Lower leg skin (tissue), 4 donors: ENCODE measurements around the gene HOPX. TPM values are rescaled to one million over a fixed set of nuclear protein-coding genes. Genes with fewer than 3 reads are reported as not detected.

Experiments
- DNase-seq, 2 donors: peaks; one replicate each; pipeline ENCODE4 v3.0.0-alpha.2; 2019; ENCODE audit warnings: low spot score in 2 of 2
- H3K4me3 ChIP-seq: fragments of 200-600 bp; sonication (generic); 2 replicates; pipeline ENCODE4 v1.5.1; 2017; ENCODE audit warnings: mild to moderate bottlenecking, low read depth; ENCODE audit not compliant: poor library complexity, severe bottlenecking
- POLR2A ChIP-seq, 2 donors: fragments of 450-650 bp; IDR thresholded peaks; one replicate each; pipeline ENCODE4 v1.6.1; 2016 to 2017; ENCODE audit warnings: antibody characterized with exemption in 2 of 2, mild to moderate bottlenecking in 1 of 2, moderate library complexity in 1 of 2
- WGBS, 2 donors: methylation state at CpG; one replicate each; pipeline ENCODE4 v1.1.5; 2018; 5-methylcytosine and 5-hydroxymethylcytosine counted together
- intact Hi-C: fragments of 100-400 bp; cut with DNase I; formaldehyde crosslinking; loops from one replicate; pipeline ENCODE4 v1.15.0; 2023; ENCODE audit warnings: low total_unique reads
- total RNA-seq, 4 donors: library from RNA; depleted of rRNA; stranded (reverse); fragments of >200 nt; gene quantifications; one replicate each; pipeline ENCODE4 v1.1.0, GENCODE V29; 2016
- TF ChIP-seq, protein P1 (sequence below), 3 donors: fragments of 450-650 bp; IDR thresholded peaks; one replicate each; pipeline ENCODE4 v1.5.1; 2016; ENCODE audit warnings: antibody characterized with exemption in 3 of 3, mild to moderate bottlenecking in 3 of 3, moderate library complexity in 2 of 3

The HOPX gene
- total RNA-seq, 4 donors from 2014 or later: 1,330 to 2,611 (median 2,071) TPM

DNA sequence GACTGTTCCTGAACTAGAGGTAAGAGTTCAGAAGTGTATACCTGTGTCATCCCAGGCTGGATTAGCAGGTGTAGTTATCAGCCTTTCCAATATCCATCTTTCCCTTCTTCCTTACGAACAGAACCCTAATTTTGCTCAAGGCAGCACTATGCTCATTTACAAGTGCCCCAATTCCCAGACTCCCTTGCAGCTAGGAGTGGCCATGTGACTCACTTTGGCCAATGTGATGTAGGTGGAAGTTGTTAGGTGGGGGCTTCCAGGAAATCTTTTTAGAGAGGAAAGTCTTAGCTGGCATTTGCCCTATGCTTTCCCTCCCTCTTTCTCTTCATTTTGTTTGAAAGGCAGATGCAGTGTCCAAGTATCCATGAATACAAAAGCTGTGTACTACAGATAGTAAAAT, 34.8 kb downstream of the HOPX start:
- 94 to 97% methylated on average over 1 of the region's 1 CpG for WGBS, 2 donors
- TF ChIP-seq POLR2A (IDR thresholded peaks at IDR 0.05): no peak
- TF ChIP-seq, protein P1, sequence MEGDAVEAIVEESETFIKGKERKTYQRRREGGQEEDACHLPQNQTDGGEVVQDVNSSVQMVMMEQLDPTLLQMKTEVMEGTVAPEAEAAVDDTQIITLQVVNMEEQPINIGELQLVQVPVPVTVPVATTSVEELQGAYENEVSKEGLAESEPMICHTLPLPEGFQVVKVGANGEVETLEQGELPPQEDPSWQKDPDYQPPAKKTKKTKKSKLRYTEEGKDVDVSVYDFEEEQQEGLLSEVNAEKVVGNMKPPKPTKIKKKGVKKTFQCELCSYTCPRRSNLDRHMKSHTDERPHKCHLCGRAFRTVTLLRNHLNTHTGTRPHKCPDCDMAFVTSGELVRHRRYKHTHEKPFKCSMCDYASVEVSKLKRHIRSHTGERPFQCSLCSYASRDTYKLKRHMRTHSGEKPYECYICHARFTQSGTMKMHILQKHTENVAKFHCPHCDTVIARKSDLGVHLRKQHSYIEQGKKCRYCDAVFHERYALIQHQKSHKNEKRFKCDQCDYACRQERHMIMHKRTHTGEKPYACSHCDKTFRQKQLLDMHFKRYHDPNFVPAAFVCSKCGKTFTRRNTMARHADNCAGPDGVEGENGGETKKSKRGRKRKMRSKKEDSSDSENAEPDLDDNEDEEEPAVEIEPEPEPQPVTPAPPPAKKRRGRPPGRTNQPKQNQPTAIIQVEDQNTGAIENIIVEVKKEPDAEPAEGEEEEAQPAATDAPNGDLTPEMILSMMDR (IDR thresholded peaks at IDR 0.05): no peak
- no peak overlapping the region for H3K4me3 ChIP-seq
- intact Hi-C loops: no loop called here
- no peak for DNase-seq

DNA sequence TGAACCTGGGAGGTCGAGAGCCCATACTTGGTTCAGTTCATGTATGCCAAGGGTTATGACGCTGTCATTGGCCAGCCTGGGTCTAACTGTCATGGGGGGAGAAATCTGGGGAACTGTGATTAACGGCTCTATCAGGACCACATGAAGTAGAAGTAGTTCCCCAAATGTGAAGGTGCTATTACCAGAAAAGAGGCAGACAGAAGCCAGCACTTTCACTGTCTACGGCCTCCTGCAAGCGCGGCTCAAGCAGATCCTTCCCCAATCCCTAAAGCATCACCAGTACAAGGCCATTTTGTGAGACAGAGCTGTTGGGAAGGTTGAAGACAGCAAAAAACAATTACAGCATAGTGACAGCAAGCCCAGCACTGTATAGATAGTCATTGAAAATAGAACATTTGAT, 37.5 kb downstream of the HOPX start:
- intact Hi-C loops: no loop called here
- no peak for TF ChIP-seq POLR2A (IDR thresholded peaks at IDR 0.05)
- TF ChIP-seq, protein P1 (IDR thresholded peaks at IDR 0.05): no peak
- H3K4me3 ChIP-seq: no peak overlapping the region
- no peak for DNase-seq
- 90 to 91% methylated on average over 6 of the region's 6 CpGs for WGBS, 2 donors

DNA sequence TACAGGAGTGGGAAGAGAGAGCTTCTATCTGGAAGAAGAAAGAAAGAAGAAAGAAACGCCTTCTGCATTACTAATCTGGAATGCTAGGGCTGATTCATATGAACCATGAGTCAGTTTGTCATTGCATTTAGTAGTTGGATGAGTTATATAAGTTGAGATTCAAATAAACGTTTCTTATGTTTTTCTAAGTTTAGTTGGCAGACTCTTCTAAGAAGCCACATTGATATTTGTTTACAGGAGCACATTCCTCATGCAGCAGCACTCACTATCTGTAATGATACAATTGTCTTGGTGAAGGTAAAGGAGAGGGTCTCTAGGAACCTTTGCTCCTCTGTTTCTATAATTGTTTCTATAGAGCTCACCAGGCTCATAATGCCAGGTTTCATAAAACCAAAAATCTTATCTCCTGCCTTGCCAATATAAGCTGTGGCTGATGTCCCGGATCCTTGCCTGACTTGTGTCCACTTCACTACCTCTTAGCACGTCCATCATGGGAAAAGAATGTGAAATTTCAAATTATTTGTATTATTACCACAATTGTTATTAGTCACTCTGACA, 39.5 kb downstream of the HOPX start:
- H3K4me3 ChIP-seq: no peak overlapping the region
- TF ChIP-seq POLR2A (IDR thresholded peaks at IDR 0.05): no peak
- TF ChIP-seq, protein P1 (IDR thresholded peaks at IDR 0.05): no peak
- intact Hi-C loops: no loop called here
- WGBS, 2 donors: 28 to 37% methylated on average over 4 of the region's 4 CpGs
- DNase-seq: no peak

DNA sequence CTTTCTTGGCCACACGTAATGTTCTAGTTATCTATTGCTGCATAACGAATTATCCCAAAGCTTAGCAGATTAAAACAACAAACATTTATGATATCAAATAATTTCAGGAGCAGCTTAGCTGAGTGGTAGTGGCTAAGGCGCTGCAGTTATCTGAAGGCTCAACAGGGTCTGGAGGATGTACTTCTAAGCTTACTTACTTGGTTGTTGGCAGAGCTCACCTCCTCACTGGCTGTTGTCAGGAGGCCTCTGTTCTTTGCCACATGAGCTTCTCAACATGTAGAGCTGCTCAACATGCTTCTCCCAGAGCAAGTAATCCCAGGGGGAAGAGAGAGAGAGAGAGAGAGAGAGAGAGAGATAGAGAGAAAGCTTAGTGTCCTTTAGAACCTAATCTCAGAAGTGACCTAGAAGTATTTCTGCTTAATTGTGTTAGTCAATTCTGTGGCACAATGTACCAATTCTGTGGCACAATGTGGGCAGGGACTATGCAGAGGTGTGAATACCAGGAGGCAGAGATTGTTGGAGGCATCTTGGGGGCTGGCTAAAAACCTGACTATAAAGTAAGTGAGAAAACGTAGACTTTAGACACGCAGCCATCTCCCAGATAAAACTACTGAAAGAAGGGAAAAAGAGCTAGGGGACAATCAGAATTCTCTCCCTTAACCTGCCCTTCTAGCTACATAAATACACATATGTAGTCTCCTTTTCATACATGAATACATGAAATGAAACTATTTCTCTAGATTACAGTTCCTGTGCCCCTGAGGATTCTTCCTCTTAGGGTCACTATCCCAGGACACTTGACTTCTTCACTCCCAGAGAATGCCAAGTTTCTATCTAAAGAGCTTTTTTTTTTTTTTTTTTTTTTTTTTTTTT, 40.2 kb downstream of the HOPX start:
- intact Hi-C loops: no loop called here
- no peak for TF ChIP-seq POLR2A (IDR thresholded peaks at IDR 0.05)
- TF ChIP-seq, protein P1 (IDR thresholded peaks at IDR 0.05): no peak
- no peak overlapping the region for H3K4me3 ChIP-seq
- WGBS, 2 donors: 70 to 73% methylated on average over 5 of the region's 5 CpGs
- DNase-seq: no peak

DNA sequence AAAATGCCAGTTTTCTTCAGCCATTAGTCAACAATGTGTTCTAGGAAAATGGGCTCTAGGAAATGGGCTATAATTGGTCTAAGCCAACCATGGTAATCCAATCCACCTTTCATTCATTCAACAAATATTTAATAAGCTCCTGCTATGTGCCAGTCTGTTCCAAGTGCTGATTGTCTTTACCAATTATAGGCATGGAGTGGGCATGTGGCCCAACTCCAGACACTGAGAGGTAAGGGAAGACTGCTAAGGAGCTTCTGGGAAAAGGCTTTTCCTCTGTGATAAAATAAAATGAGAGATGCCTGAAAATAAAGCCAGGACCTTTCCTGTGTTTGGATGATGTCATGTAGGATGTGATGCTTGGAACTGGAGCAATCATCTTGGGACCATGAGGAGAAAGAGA, 43.3 kb downstream of the HOPX start:
- intact Hi-C loops: no loop called here
- TF ChIP-seq, protein P1 (IDR thresholded peaks at IDR 0.05): no peak
- TF ChIP-seq POLR2A (IDR thresholded peaks at IDR 0.05): no peak
- no peak for DNase-seq
- H3K4me3 ChIP-seq: no peak overlapping the region
